GM12878 (cell line): ENCODE data around the gene RNF183. TPM values are rescaled to one million over a fixed set of nuclear protein-coding genes. Genes with fewer than 3 reads are reported as not detected.

Experiments
- ASH2L ChIP-seq: fragments of 300-600, 200-600 bp; sonication (generic); IDR thresholded peaks from 2 replicates; pipeline ENCODE4 v1.6.1; 2017; ENCODE audit warnings: low read depth, mild to moderate bottlenecking, borderline replicate concordance
- FOXM1 ChIP-seq: IDR thresholded peaks from 2 replicates; pipeline ENCODE4 v1.6.1; 2012; ENCODE audit warnings: low read depth, mild to moderate bottlenecking, inconsistent platforms, low read length, moderate library complexity
- HDGF ChIP-seq: fragments of 450-650 bp; IDR thresholded peaks from 2 replicates; pipeline ENCODE4 v1.6.1; 2016; ENCODE audit warnings: antibody characterized with exemption
- JUNB ChIP-seq: IDR thresholded peaks from 2 replicates; pipeline ENCODE4 v1.6.1; 2016; ENCODE audit warnings: antibody characterized with exemption, mild to moderate bottlenecking
- LARP7 ChIP-seq: fragments of 450-650 bp; IDR thresholded peaks from 2 replicates; pipeline ENCODE4 v1.6.1; 2017; ENCODE audit warnings: mild to moderate bottlenecking
- MEF2A ChIP-seq: IDR thresholded peaks from 2 replicates; pipeline ENCODE4 v1.6.1; 2011; ENCODE audit warnings: low read depth, mild to moderate bottlenecking, low read length, moderate library complexity; ENCODE audit not compliant: insufficient read depth
- MTA2 ChIP-seq: fragments of 450-650 bp; IDR thresholded peaks from 2 replicates; pipeline ENCODE4 v1.6.1; 2016; ENCODE audit warnings: low read depth, mild to moderate bottlenecking, moderate library complexity
- MXI1 ChIP-seq: fragments of 150-350 bp; IDR thresholded peaks from 2 replicates; pipeline ENCODE4 v1.6.1; 2011; ENCODE audit warnings: low read depth, mild to moderate bottlenecking, inconsistent platforms, low read length, improper control_type of control experiment
- MYC ChIP-seq: IDR thresholded peaks from 2 replicates; pipeline ENCODE4 v1.6.1; 2011; ENCODE audit warnings: mild to moderate bottlenecking, low read length, moderate library complexity, inconsistent platforms; ENCODE audit not compliant: insufficient read depth, insufficient replicate concordance, insufficient read length, severe bottlenecking
- POU2F2 ChIP-seq: IDR thresholded peaks from 3 replicates; pipeline ENCODE4 v1.6.1; 2011; ENCODE audit warnings: low read depth, mild to moderate bottlenecking, low read length, borderline replicate concordance
- RAD21 ChIP-seq: IDR thresholded peaks from 2 replicates; pipeline ENCODE4 v1.6.1; 2011; ENCODE audit warnings: mild to moderate bottlenecking, low read depth, low read length, moderate library complexity; ENCODE audit not compliant: insufficient read depth
- RB1 ChIP-seq: fragments of 450-650 bp; formaldehyde crosslinking; IDR thresholded peaks from 2 replicates; pipeline ENCODE4 v1.6.1; 2017; ENCODE audit warnings: mild to moderate bottlenecking, borderline replicate concordance
- RCOR1 ChIP-seq: conservative IDR thresholded peaks from 2 replicates; pipeline ENCODE4 v1.6.1; 2012; ENCODE audit warnings: low read depth, low read length, improper control_type of control experiment
- SMC3 ChIP-seq: IDR thresholded peaks from 2 replicates; pipeline ENCODE4 v1.6.1; 2011; ENCODE audit warnings: low read length, improper control_type of control experiment, borderline replicate concordance
- ZNF24 ChIP-seq: fragments of 450-650 bp; IDR thresholded peaks from 2 replicates; pipeline ENCODE4 v1.6.1; 2017; ENCODE audit warnings: antibody characterized with exemption, mild to moderate bottlenecking
- polyA plus RNA-seq, 11 experiments: library from polyadenylated mRNA; depleted of rRNA in 4 of 11; unstranded in 6 of 11; stranded (reverse) in 5 of 11; fragments of >200 nt; fragmentation: Nextera tagmentation in 4 of 11; fragmentation: Illumina TruSeq in 1 of 11; extraction: Ambion mirVana in 4 of 11; extraction: Trizol in 1 of 11; gene quantifications; 1 replicate in 1 of 11; 2 replicates in 10 of 11; pipeline versions ENCODE4 v1.2.1 to v1.2.3, GENCODE V29; 2011 to 2016; ENCODE audit warnings: inconsistent platforms in 2 of 11, missing spikeins in 2 of 11, low read depth in 1 of 11
- total RNA-seq, 4 experiments: library from RNA; depleted of rRNA in 3 of 4; stranded (reverse); fragments of >200 nt in 3 of 4; fragmentation: Illumina TruSeq in 1 of 4; extraction: Trizol in 1 of 4; gene quantifications; 2 replicates each; pipeline versions ENCODE4 v1.2.1 to v1.2.3, GENCODE V29; 2013 to 2021
- TF ChIP-seq, protein P1 (sequence below): fragments of 450-650 bp; IDR thresholded peaks from 2 replicates; pipeline ENCODE4 v1.6.1; 2017; ENCODE audit warnings: mild to moderate bottlenecking, moderate library complexity
- TF ChIP-seq, protein P2 (sequence below): fragments of 450-650 bp; IDR thresholded peaks from 2 replicates; pipeline ENCODE4 v1.6.1; 2016; ENCODE audit warnings: mild to moderate bottlenecking, moderate library complexity, borderline replicate concordance
- TF ChIP-seq, protein P3 (sequence below): fragments of 450-650 bp; formaldehyde crosslinking; IDR thresholded peaks from 2 replicates; pipeline ENCODE4 v1.5.0; 2022; ENCODE audit warnings: mild to moderate bottlenecking, missing genetic modification characterization

Gene RNF183
- total and polyA plus RNA-seq, 10 of the 15 experiments (the other 5 are each of a cell fraction or from before 2014, with no cell fraction given): 0.03 to 0.26 (median 0.07) TPM; not detected in 6

DNA sequence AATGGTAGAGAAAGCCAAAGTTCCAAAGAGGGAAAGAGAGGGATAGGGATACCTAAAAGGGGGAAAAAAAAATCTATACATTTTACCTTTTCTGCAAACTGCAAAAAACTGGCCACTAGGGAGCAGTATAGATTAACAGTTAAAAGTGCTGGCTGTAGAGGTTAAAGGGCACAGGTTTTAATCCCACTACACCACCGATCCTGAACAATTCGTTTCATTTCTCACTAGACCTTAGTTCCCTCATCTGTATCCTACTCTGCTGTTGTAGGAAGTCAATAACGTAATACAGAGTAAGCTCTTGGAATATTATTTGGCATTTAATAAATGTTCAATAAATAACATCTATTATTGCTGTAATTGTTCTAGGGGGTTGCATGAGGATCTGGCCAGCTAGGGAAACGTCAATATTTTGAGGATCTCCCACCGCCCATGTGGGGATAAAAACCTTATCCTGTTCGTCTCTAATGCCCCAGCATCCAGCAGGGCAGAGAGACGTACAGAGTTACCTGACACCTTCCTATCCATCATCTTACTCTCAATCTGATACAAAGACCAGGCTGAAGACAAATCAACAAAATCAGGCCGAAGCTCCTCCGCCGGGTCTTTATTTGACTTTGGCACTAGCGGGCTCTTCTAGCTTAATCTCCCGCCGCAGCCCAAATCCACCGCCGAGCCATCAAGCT lies 28.6 kb downstream of the RNF183 start (continued):
- TF ChIP-seq, protein P1, sequence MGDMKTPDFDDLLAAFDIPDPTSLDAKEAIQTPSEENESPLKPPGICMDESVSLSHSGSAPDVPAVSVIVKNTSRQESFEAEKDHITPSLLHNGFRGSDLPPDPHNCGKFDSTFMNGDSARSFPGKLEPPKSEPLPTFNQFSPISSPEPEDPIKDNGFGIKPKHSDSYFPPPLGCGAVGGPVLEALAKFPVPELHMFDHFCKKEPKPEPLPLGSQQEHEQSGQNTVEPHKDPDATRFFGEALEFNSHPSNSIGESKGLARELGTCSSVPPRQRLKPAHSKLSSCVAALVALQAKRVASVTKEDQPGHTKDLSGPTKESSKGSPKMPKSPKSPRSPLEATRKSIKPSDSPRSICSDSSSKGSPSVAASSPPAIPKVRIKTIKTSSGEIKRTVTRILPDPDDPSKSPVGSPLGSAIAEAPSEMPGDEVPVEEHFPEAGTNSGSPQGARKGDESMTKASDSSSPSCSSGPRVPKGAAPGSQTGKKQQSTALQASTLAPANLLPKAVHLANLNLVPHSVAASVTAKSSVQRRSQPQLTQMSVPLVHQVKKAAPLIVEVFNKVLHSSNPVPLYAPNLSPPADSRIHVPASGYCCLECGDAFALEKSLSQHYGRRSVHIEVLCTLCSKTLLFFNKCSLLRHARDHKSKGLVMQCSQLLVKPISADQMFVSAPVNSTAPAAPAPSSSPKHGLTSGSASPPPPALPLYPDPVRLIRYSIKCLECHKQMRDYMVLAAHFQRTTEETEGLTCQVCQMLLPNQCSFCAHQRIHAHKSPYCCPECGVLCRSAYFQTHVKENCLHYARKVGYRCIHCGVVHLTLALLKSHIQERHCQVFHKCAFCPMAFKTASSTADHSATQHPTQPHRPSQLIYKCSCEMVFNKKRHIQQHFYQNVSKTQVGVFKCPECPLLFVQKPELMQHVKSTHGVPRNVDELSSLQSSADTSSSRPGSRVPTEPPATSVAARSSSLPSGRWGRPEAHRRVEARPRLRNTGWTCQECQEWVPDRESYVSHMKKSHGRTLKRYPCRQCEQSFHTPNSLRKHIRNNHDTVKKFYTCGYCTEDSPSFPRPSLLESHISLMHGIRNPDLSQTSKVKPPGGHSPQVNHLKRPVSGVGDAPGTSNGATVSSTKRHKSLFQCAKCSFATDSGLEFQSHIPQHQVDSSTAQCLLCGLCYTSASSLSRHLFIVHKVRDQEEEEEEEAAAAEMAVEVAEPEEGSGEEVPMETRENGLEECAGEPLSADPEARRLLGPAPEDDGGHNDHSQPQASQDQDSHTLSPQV: no peak
- peak; percentile 70 for TF ChIP-seq RAD21
- no peak for TF ChIP-seq FOXM1
- peak; percentile 36; the same call in 1 of the 2 replicates for TF ChIP-seq RB1
- peak; percentile 42; the same call in 1 of the 2 replicates for TF ChIP-seq SMC3
- TF ChIP-seq ASH2L: no peak
- no peak for TF ChIP-seq POU2F2
- no peak for TF ChIP-seq HDGF
- TF ChIP-seq MTA2: peak; percentile 45; the same call in 1 of the 2 replicates
- TF ChIP-seq, protein P2, sequence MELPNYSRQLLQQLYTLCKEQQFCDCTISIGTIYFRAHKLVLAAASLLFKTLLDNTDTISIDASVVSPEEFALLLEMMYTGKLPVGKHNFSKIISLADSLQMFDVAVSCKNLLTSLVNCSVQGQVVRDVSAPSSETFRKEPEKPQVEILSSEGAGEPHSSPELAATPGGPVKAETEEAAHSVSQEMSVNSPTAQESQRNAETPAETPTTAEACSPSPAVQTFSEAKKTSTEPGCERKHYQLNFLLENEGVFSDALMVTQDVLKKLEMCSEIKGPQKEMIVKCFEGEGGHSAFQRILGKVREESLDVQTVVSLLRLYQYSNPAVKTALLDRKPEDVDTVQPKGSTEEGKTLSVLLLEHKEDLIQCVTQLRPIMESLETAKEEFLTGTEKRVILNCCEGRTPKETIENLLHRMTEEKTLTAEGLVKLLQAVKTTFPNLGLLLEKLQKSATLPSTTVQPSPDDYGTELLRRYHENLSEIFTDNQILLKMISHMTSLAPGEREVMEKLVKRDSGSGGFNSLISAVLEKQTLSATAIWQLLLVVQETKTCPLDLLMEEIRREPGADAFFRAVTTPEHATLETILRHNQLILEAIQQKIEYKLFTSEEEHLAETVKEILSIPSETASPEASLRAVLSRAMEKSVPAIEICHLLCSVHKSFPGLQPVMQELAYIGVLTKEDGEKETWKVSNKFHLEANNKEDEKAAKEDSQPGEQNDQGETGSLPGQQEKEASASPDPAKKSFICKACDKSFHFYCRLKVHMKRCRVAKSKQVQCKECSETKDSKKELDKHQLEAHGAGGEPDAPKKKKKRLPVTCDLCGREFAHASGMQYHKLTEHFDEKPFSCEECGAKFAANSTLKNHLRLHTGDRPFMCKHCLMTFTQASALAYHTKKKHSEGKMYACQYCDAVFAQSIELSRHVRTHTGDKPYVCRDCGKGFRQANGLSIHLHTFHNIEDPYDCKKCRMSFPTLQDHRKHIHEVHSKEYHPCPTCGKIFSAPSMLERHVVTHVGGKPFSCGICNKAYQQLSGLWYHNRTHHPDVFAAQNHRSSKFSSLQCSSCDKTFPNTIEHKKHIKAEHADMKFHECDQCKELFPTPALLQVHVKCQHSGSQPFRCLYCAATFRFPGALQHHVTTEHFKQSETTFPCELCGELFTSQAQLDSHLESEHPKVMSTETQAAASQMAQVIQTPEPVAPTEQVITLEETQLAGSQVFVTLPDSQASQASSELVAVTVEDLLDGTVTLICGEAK: no peak
- TF ChIP-seq LARP7: no peak
- TF ChIP-seq MEF2A: no peak
- TF ChIP-seq, protein P3, sequence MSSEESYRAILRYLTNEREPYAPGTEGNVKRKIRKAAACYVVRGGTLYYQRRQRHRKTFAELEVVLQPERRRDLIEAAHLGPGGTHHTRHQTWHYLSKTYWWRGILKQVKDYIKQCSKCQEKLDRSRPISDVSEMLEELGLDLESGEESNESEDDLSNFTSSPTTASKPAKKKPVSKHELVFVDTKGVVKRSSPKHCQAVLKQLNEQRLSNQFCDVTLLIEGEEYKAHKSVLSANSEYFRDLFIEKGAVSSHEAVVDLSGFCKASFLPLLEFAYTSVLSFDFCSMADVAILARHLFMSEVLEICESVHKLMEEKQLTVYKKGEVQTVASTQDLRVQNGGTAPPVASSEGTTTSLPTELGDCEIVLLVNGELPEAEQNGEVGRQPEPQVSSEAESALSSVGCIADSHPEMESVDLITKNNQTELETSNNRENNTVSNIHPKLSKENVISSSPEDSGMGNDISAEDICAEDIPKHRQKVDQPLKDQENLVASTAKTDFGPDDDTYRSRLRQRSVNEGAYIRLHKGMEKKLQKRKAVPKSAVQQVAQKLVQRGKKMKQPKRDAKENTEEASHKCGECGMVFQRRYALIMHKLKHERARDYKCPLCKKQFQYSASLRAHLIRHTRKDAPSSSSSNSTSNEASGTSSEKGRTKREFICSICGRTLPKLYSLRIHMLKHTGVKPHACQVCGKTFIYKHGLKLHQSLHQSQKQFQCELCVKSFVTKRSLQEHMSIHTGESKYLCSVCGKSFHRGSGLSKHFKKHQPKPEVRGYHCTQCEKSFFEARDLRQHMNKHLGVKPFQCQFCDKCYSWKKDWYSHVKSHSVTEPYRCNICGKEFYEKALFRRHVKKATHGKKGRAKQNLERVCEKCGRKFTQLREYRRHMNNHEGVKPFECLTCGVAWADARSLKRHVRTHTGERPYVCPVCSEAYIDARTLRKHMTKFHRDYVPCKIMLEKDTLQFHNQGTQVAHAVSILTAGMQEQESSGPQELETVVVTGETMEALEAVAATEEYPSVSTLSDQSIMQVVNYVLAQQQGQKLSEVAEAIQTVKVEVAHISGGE: no peak
- no peak for TF ChIP-seq JUNB
- no peak for TF ChIP-seq ZNF24
- TF ChIP-seq MXI1: 0 out of 2 replicates have a peak, but pooled peaks have one; percentile 15
- TF ChIP-seq RCOR1: no peak
- TF ChIP-seq MYC: no peak
